Lung (tissue), 12 donors: ENCODE measurements around the gene FAM234A. TPM values are rescaled to one million over a fixed set of nuclear protein-coding genes. Genes with fewer than 3 reads are reported as not detected.

Experiments used
- ATAC-seq: fragments of 200-7000 bp; cut with Tn5 transposase; one replicate; pipeline ENCODE4 v1.9.1; 2020; ENCODE audit warnings: moderate number of reproducible peaks; ENCODE audit not compliant: insufficient read depth, low FRiP score
- DNase-seq, 3 donors: peaks; one replicate each; pipeline ENCODE4 v3.0.0-alpha.2; 2013 to 2017
- H3K27ac ChIP-seq, 2 donors: one replicate each; pipeline ENCODE4 v1.5.1; 2013; ENCODE audit warnings: mild to moderate bottlenecking in 2 of 2, moderate library complexity in 2 of 2, control low read depth in 1 of 2, inconsistent platforms in 1 of 2, low read depth in 1 of 2, low read length in 1 of 2
- H3K27me3 ChIP-seq, 3 donors: one replicate each; pipeline ENCODE4 v1.5.1; 2013; ENCODE audit warnings: low read length in 2 of 3; ENCODE audit not compliant: control insufficient read depth in 3 of 3, insufficient read depth in 3 of 3
- H3K36me3 ChIP-seq, 4 donors: one replicate each; pipeline ENCODE4 v1.5.1; 2013; ENCODE audit warnings: low read length in 4 of 4, mild to moderate bottlenecking in 1 of 4, moderate library complexity in 1 of 4; ENCODE audit not compliant: control insufficient read depth in 4 of 4, insufficient read depth in 4 of 4
- H3K4me1 ChIP-seq, 5 donors: one replicate each; pipeline ENCODE4 v1.5.1; 2013; ENCODE audit warnings: low read length in 5 of 5, mild to moderate bottlenecking in 2 of 5, moderate library complexity in 1 of 5; ENCODE audit not compliant: control insufficient read depth in 5 of 5, insufficient read depth in 5 of 5
- H3K4me3 ChIP-seq: one replicate; pipeline ENCODE4 v1.5.1; 2013; ENCODE audit warnings: mild to moderate bottlenecking, control low read depth, moderate library complexity
- H3K9ac ChIP-seq, 2 donors: one replicate each; pipeline ENCODE4 v1.5.1; 2013; ENCODE audit warnings: low read length in 2 of 2, control low read depth in 1 of 2; ENCODE audit not compliant: insufficient read depth in 1 of 2
- H3K9me3 ChIP-seq, 4 donors: one replicate each; pipeline ENCODE4 v1.5.1; 2013; ENCODE audit warnings: low read length in 3 of 4, mild to moderate bottlenecking in 1 of 4, moderate library complexity in 1 of 4; ENCODE audit not compliant: control insufficient read depth in 4 of 4, insufficient read depth in 3 of 4
- WGBS, 2 donors: extraction: QIAGEN DNeasy Blood & Tissue Kit; methylation state at CpG; one replicate each; pipeline ENCODE4 v1.1.7; 2013; 5-methylcytosine and 5-hydroxymethylcytosine counted together
- polyA plus RNA-seq, 2 donors: library from polyadenylated mRNA; stranded (reverse); fragments of 200-250 nt; gene quantifications; one replicate each; pipeline ENCODE4 v1.2.1, GENCODE V29; 2013
- total RNA-seq, 2 donors: library from RNA; depleted of rRNA in 1 of 2; stranded (reverse); fragments of >200 nt in 1 of 2; gene quantifications; one replicate each; pipeline ENCODE4 v1.2.1, GENCODE V29; 2014 to 2021
- TF ChIP-seq, protein P1 (sequence below): IDR thresholded peaks from 2 replicates; pipeline ENCODE4 v1.5.1; 2012; ENCODE audit warnings: mild to moderate bottlenecking; ENCODE audit errors: control extremely low read depth, extremely low read depth
- donor health status: control.
- donor health status: control.
- donor health status: Bipolar disorder and iron deficiency.
- donor health status: healthy.
- donor health status: DM: yes; HTN: yes; CAD: no.

FAM234A gene
- total and polyA plus RNA-seq, 4 donors: 41.5 to 78.5 (median 59.7) TPM

DNA sequence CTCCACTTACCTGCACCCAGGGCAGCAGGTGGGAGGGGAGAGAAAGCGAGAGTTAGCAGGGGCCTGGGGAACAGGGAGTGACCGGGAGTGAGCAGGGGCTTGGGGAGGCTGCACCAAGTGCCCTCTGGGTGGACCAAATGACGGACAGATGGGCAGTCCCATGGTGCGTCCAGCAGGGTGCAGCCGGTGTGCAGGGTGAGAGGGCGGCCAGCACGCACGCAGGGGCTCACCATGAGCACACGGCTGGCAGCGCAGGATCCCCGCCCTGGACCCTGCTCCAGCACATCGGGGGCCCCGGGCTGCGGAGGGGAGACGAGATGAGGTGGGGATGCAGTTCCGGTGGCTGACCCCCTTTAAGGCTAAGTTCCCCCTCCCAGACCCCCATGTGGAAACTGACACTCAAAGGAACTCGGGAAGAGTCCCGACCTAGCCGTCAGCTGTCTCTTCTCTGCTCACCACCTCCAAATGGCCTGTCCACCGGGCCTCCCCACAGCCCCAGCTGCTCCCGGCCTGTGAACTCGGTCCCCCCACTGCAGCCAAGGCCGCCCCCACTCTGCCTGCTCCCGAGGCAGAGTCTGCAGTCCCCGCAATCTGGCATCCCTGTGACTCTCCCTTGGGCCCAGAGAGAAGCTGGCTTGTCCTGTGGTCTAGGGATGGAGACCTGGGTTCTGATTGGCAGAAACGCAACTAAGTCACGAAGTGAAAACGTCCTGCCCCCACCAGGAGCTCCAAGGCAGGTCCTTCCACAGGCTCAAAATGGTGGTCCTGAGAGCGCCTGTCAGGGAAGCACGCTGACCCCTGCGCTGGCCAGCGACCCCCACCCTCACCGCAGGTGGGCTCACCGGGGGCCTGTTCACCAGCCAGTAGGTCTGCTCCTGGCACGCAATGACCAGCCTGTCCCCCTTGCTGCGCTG, 38.3 kb downstream of the FAM234A start:
- DNase-seq: no peak
- Histone ChIP-seq H3K36me3 (no peaks in the 10 kb centered on the region), H3K9me3 (peaks cover 0 to 1% (median 0%) of the 10 kb centered on the region in 4 donors), H3K9ac (no peak overlapping the region), H3K27me3 (peaks cover 3 to 23% (median 3%) of the 10 kb centered on the region in 3 donors), H3K27ac (no peak overlapping the region), H3K4me3 (no peak overlapping the region), H3K4me1 (peaks cover 0 to 16% (median 0%) of the 10 kb centered on the region in 5 donors)
- ATAC-seq: no peak
- TF ChIP-seq, protein P1, sequence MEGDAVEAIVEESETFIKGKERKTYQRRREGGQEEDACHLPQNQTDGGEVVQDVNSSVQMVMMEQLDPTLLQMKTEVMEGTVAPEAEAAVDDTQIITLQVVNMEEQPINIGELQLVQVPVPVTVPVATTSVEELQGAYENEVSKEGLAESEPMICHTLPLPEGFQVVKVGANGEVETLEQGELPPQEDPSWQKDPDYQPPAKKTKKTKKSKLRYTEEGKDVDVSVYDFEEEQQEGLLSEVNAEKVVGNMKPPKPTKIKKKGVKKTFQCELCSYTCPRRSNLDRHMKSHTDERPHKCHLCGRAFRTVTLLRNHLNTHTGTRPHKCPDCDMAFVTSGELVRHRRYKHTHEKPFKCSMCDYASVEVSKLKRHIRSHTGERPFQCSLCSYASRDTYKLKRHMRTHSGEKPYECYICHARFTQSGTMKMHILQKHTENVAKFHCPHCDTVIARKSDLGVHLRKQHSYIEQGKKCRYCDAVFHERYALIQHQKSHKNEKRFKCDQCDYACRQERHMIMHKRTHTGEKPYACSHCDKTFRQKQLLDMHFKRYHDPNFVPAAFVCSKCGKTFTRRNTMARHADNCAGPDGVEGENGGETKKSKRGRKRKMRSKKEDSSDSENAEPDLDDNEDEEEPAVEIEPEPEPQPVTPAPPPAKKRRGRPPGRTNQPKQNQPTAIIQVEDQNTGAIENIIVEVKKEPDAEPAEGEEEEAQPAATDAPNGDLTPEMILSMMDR: no peak
- 74 to 85% methylated on average over 36 of the region's 36 CpGs for WGBS, 2 donors

- TF ChIP-seq, protein P1: no peak
- peaks cover 3 to 23% (median 3%) of the 10 kb centered on the region in 3 donors for H3K27me3 ChIP-seq
- no peak for ATAC-seq
- no peaks in the 10 kb centered on the region for H3K36me3 ChIP-seq
- DNase-seq: no peak
- no peak overlapping the region for H3K9ac ChIP-seq
- 79 to 85% methylated on average over 26 to 30 of the region's 30 CpGs for WGBS, 2 donors
- no peak overlapping the region for H3K4me3 ChIP-seq
- H3K4me1 ChIP-seq: peaks cover 0 to 11% (median 0%) of the 10 kb centered on the region in 5 donors
- H3K9me3 ChIP-seq: peaks cover 0 to 1% (median 0%) of the 10 kb centered on the region in 4 donors
- no peak overlapping the region for H3K27ac ChIP-seq
Observed at GRCh38 chr16:273547-274421, 39.2 kb downstream of the FAM234A start.

DNA sequence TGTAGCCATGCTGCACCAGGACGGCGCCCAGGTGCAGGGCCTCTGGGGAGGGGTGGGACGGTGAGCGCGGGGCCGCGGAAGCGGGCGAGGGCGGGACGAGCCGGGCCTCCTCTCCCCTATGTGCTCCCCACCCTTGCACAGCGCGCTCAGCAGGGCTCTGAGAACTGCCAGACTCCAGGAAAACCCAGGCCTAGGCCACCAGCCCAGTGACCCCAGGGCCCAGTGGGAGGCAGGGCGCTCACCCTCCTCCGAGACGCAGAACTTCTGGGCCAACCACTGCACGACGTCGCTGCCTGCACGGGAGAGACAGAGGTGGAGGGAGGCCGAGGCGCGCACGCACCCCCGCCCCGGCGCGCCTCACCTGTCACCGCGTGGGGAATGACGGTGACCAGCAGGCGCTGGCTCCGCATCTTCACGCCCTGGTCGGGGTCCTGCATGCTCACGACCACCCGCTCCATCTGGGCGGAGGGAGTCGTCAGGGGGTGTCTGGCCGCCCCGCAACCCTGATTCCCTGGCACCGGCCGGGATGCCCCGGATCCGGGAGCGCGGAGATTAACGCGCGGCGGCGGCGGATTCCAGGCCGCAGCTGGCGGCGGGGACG, 40.5 kb downstream of the FAM234A start:
- Histone ChIP-seq H3K9me3 (peaks cover 0 to 1% (median 0%) of the 10 kb centered on the region in 4 donors), H3K36me3 (no peaks in the 10 kb centered on the region), H3K27ac (no peak overlapping the region), H3K9ac (no peak overlapping the region), H3K4me1 (peaks cover 0 to 14% (median 0%) of the 10 kb centered on the region in 5 donors), H3K27me3 (peaks cover 3 to 23% (median 7%) of the 10 kb centered on the region in 3 donors), H3K4me3 (peak overlapping the region; percentile 45)
- no peak for DNase-seq
- TF ChIP-seq, protein P1: no peak
- peak; percentile 32 for ATAC-seq
- WGBS, 2 donors: 2 to 4% methylated on average over 45 to 58 of the region's 58 CpGs
